Liver (tissue), 9 donors: Measurements from ENCODE around the gene SPO11. TPM values are rescaled to one million over a fixed set of nuclear protein-coding genes. Genes with fewer than 3 reads are reported as not detected.

Source experiments
- DNase-seq: peaks from one replicate; pipeline ENCODE4 v3.0.0-alpha.2; 2017; ENCODE audit warnings: low spot score
- H3K27ac ChIP-seq, 2 donors: one replicate each; pipeline ENCODE4 v1.7.0; 2013; ENCODE audit warnings: inconsistent platforms in 2 of 2, low read length in 2 of 2, control low read depth in 1 of 2, low read depth in 1 of 2, mild to moderate bottlenecking in 1 of 2
- H3K27me3 ChIP-seq, 4 donors: one replicate each; pipeline versions ENCODE4 v1.6.1 to v1.7.0; 2013; ENCODE audit warnings: low read length in 3 of 4, inconsistent platforms in 1 of 4, mild to moderate bottlenecking in 1 of 4, moderate library complexity in 1 of 4; ENCODE audit not compliant: control insufficient read depth in 4 of 4, insufficient read depth in 4 of 4
- H3K36me3 ChIP-seq, 4 donors: one replicate each; pipeline versions ENCODE4 v1.6.1 to v1.7.0; 2013; ENCODE audit warnings: low read length in 3 of 4, mild to moderate bottlenecking in 3 of 4, low read depth in 1 of 4, moderate library complexity in 1 of 4; ENCODE audit not compliant: control insufficient read depth in 4 of 4, insufficient read depth in 3 of 4
- H3K4me1 ChIP-seq, 4 donors: one replicate each; pipeline versions ENCODE4 v1.6.1 to v1.7.0; 2013; ENCODE audit warnings: low read length in 3 of 4, mild to moderate bottlenecking in 3 of 4, moderate library complexity in 1 of 4; ENCODE audit not compliant: control insufficient read depth in 4 of 4, insufficient read depth in 4 of 4
- H3K4me3 ChIP-seq, 3 donors: one replicate each; pipeline versions ENCODE4 v1.6.1 to v1.7.0; 2013; ENCODE audit warnings: low read length in 3 of 3, control low read depth in 1 of 3, low read depth in 1 of 3, mild to moderate bottlenecking in 1 of 3
- H3K9ac ChIP-seq, 2 donors: one replicate each; pipeline ENCODE4 v1.7.0; 2013; ENCODE audit warnings: low read length in 2 of 2, mild to moderate bottlenecking in 2 of 2, moderate library complexity in 2 of 2, control low read depth in 1 of 2, low read depth in 1 of 2
- H3K9me3 ChIP-seq, 4 donors: one replicate each; pipeline versions ENCODE4 v1.6.1 to v1.7.0; 2013; ENCODE audit warnings: low read length in 3 of 4; ENCODE audit not compliant: control insufficient read depth in 4 of 4
- EGR1 ChIP-seq, 2 donors: IDR thresholded peaks; 2 replicates each; pipeline ENCODE4 v1.6.1; 2016 to 2018; ENCODE audit warnings: antibody characterized with exemption in 2 of 2, low read depth in 2 of 2
- FOXA1 ChIP-seq: IDR thresholded peaks from 2 replicates; pipeline ENCODE4 v1.6.1; 2016; ENCODE audit warnings: antibody characterized with exemption
- FOXA2 ChIP-seq: IDR thresholded peaks from 2 replicates; pipeline ENCODE4 v1.6.1; 2016; ENCODE audit warnings: antibody characterized with exemption
- HNF4A ChIP-seq, 2 donors: conservative IDR thresholded peaks; 2 replicates each; pipeline ENCODE4 v1.6.1; 2016; ENCODE audit warnings: antibody characterized with exemption in 2 of 2, mild to moderate bottlenecking in 2 of 2
- HNF4G ChIP-seq: IDR thresholded peaks from 2 replicates; pipeline ENCODE4 v1.6.1; 2016; ENCODE audit warnings: antibody characterized with exemption
- NR2F2 ChIP-seq: IDR thresholded peaks from 2 replicates; pipeline ENCODE4 v1.6.1; 2016; ENCODE audit warnings: antibody characterized with exemption
- RAD21 ChIP-seq, 2 donors: IDR thresholded peaks; 2 replicates each; pipeline ENCODE4 v1.6.1; 2016; ENCODE audit warnings: antibody characterized with exemption in 2 of 2, mild to moderate bottlenecking in 2 of 2
- RXRA ChIP-seq, 2 donors: IDR thresholded peaks; 2 replicates each; pipeline ENCODE4 v1.6.1; 2017 to 2018; ENCODE audit warnings: antibody characterized with exemption in 2 of 2, mild to moderate bottlenecking in 1 of 2
- SP1 ChIP-seq: IDR thresholded peaks from 2 replicates; pipeline ENCODE4 v1.6.1; 2018; ENCODE audit warnings: antibody characterized with exemption, mild to moderate bottlenecking
- TAF1 ChIP-seq: conservative IDR thresholded peaks from 2 replicates; pipeline ENCODE4 v1.6.1; 2016; ENCODE audit warnings: antibody characterized with exemption, mild to moderate bottlenecking
- WGBS: extraction: QIAGEN DNeasy Blood & Tissue Kit; methylation state at CpG from one replicate; pipeline ENCODE4 v1.1.7; 2013; 5-methylcytosine and 5-hydroxymethylcytosine counted together
- polyA plus RNA-seq, 2 donors: library from polyadenylated mRNA; stranded (reverse) in 1 of 2; unstranded in 1 of 2; fragments of 200-250 nt in 1 of 2; fragments of >200 nt in 1 of 2; fragmentation: Nextera tagmentation in 1 of 2; extraction: Ambion mirVana in 1 of 2; gene quantifications; one replicate each; pipeline versions ENCODE4 v1.2.1 to v1.2.3, GENCODE V29; 2013 to 2015
- total RNA-seq, 2 donors: library from RNA; depleted of rRNA; stranded (reverse); fragments of >200 nt; gene quantifications; one replicate each; pipeline ENCODE4 v1.2.3, GENCODE V29; 2014
- TF ChIP-seq, protein P1 (sequence below): IDR thresholded peaks from 2 replicates; pipeline ENCODE4 v1.6.1; 2016; ENCODE audit warnings: antibody characterized with exemption
- TF ChIP-seq, protein P2 (sequence below): IDR thresholded peaks from 2 replicates; pipeline ENCODE4 v1.6.1; 2016; ENCODE audit warnings: antibody characterized with exemption, mild to moderate bottlenecking
- TF ChIP-seq, protein P3 (sequence below): IDR thresholded peaks from 2 replicates; pipeline ENCODE4 v1.6.1; 2016; ENCODE audit warnings: antibody characterized with exemption
- TF ChIP-seq, protein P4 (sequence below): fragments of 150-350 bp; IDR thresholded peaks from 2 replicates; pipeline ENCODE4 v1.5.1; 2017; ENCODE audit warnings: improper control_type of control experiment, low read depth, low read length; ENCODE audit not compliant: missing input control
- donor health status: healthy.
- donor health status: healthy.
- donor health status: healthy.
- donor health status: healthy.
- donor health status: healthy.

Gene SPO11
- total and polyA plus RNA-seq, 4 donors, result not detected

DNA sequence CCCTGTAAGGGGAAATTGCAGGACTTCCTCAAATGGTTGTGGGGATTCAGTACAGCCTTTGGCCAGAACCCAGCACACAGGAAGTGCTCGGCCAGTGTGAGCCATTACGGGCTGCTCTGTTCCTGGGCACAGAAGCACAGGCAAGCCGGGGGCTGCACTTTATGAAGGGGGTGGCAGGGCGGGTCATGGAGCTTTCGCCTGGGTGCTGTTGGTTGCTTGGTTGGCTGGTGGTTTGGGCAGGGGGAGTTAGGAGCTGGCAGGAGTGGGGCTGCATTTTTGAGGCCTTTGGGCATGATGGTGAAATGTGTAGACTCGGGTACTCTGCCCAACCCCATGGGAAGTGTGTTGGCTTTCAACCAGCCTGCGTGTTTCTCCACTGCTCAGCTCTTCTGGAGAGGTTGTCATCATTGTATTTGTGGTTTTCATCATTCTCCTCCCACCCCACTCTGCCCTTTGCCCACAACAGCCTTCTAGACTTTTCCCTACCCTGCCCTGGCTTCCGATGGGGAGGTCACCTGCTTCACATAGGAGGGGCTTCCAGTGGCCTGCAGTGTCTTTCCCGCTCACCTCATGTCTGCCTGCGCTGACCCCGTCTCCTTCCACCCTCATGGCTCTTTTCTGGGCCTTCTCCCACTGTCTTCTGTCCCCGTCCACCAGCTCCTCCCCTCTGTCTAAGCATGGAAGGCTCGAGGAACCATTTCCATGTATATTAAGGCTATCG, 45.5 kb downstream of the SPO11 start:
- TF ChIP-seq HNF4G, result no peak
- TF ChIP-seq HNF4A (conservative IDR thresholded peaks at IDR 0.05), result peak in 1 of 2 donors; percentile 4
- no peak for DNase-seq
- Histone ChIP-seq H3K4me1 (peaks cover 0 to 4% (median 2%) of the 10 kb centered on the region in 4 donors), H3K4me3 (no peak overlapping the region), H3K27ac (no peak overlapping the region), H3K9me3 (no peaks in the 10 kb centered on the region), H3K9ac (no peak overlapping the region), H3K36me3 (peaks cover 26 to 83% (median 46%) of the 10 kb centered on the region in 4 donors), H3K27me3 (no peaks in the 10 kb centered on the region)
- 78% methylated on average over 14 of the region's 14 CpGs for WGBS

DNA sequence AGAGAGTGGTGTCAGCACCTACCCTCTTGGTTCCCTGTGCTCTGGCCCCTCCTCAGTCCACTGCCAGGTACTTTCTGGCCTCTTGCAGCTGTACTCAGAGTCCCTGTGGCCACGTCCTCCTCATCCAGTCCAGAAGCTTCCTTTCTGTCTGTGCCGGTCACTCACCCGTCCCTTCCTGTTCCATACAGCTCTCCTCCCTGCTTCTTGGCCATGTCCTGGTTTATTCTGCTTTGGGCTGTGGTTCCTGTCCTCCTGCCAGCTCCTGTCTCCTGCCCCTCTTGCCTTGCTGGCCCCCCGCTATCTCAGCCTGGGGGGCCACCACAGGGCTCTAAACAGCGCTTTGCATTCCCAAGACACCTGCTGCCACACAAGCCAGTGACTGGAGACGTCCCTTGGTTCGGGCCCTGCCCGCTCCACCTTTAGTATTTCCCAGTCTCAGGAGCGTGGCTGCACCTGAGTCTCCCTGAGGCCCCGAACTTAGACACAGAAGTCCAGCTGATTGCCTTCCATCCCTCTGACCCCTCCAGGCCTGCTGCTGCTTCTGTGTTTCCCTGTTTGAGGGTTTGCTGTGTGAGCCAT, 46.1 kb downstream of the SPO11 start:
- no peak for DNase-seq
- Histone ChIP-seq H3K9me3 (no peaks in the 10 kb centered on the region), H3K4me1 (peaks cover 0 to 4% (median 2%) of the 10 kb centered on the region in 4 donors), H3K9ac (no peak overlapping the region), H3K27ac (no peak overlapping the region), H3K27me3 (no peaks in the 10 kb centered on the region), H3K4me3 (no peak overlapping the region), H3K36me3 (peaks cover 21 to 77% (median 41%) of the 10 kb centered on the region in 4 donors)
- TF ChIP-seq, protein P1, sequence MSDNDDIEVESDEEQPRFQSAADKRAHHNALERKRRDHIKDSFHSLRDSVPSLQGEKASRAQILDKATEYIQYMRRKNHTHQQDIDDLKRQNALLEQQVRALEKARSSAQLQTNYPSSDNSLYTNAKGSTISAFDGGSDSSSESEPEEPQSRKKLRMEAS, result no peak
- TF ChIP-seq RXRA (IDR thresholded peaks at IDR 0.05) (no peak), EGR1 (IDR thresholded peaks at IDR 0.05; ENCODE audit: low read depth in 2 of 2) (no peak), FOXA1 (no peak), TAF1 (no peak), NR2F2 (no peak), RAD21 (IDR thresholded peaks at IDR 0.05) (no peak), HNF4G (no peak), FOXA2 (no peak)
- TF ChIP-seq, protein P2, sequence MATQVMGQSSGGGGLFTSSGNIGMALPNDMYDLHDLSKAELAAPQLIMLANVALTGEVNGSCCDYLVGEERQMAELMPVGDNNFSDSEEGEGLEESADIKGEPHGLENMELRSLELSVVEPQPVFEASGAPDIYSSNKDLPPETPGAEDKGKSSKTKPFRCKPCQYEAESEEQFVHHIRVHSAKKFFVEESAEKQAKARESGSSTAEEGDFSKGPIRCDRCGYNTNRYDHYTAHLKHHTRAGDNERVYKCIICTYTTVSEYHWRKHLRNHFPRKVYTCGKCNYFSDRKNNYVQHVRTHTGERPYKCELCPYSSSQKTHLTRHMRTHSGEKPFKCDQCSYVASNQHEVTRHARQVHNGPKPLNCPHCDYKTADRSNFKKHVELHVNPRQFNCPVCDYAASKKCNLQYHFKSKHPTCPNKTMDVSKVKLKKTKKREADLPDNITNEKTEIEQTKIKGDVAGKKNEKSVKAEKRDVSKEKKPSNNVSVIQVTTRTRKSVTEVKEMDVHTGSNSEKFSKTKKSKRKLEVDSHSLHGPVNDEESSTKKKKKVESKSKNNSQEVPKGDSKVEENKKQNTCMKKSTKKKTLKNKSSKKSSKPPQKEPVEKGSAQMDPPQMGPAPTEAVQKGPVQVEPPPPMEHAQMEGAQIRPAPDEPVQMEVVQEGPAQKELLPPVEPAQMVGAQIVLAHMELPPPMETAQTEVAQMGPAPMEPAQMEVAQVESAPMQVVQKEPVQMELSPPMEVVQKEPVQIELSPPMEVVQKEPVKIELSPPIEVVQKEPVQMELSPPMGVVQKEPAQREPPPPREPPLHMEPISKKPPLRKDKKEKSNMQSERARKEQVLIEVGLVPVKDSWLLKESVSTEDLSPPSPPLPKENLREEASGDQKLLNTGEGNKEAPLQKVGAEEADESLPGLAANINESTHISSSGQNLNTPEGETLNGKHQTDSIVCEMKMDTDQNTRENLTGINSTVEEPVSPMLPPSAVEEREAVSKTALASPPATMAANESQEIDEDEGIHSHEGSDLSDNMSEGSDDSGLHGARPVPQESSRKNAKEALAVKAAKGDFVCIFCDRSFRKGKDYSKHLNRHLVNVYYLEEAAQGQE, result no peak
- TF ChIP-seq, protein P3, sequence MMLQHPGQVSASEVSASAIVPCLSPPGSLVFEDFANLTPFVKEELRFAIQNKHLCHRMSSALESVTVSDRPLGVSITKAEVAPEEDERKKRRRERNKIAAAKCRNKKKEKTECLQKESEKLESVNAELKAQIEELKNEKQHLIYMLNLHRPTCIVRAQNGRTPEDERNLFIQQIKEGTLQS, result no peak
- 93% methylated on average over 10 of the region's 10 CpGs for WGBS

DNA sequence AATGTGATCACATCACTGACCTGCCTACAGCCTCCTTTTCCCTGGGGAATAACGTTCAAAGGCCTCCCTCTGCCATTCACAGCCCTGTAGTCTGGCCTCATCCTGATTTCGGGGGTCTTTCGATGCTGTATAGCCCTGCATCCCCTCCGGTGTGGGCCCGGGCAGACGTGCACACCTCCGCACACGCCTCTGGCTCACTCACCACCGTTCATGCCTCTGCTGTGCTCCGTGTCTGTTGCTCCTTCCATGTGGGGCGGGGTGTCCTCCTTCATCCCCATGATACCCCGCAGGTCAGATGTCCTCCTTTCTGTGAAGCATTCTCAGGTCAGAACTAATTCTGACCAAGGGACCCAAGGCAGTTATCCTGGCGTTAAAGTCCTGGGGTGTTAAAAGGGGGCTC, 47.7 kb downstream of the SPO11 start:
- H3K36me3 ChIP-seq, result peaks cover 16 to 62% (median 32%) of the 10 kb centered on the region in 4 donors
- no peaks in the 10 kb centered on the region for H3K9me3 ChIP-seq
- no peak overlapping the region for H3K27ac ChIP-seq
- no peak overlapping the region for H3K9ac ChIP-seq
- no peak for TF ChIP-seq NR2F2
- TF ChIP-seq RAD21 (IDR thresholded peaks at IDR 0.05), result no peak
- no peak for TF ChIP-seq RXRA (IDR thresholded peaks at IDR 0.05)
- no peak for TF ChIP-seq SP1
- TF ChIP-seq, protein P2, result no peak
- TF ChIP-seq, protein P1, result no peak
- TF ChIP-seq FOXA2, result no peak
- TF ChIP-seq TAF1, result no peak
- TF ChIP-seq, protein P3, result no peak
- no peak for TF ChIP-seq HNF4A (conservative IDR thresholded peaks at IDR 0.05)
- TF ChIP-seq, protein P4, sequence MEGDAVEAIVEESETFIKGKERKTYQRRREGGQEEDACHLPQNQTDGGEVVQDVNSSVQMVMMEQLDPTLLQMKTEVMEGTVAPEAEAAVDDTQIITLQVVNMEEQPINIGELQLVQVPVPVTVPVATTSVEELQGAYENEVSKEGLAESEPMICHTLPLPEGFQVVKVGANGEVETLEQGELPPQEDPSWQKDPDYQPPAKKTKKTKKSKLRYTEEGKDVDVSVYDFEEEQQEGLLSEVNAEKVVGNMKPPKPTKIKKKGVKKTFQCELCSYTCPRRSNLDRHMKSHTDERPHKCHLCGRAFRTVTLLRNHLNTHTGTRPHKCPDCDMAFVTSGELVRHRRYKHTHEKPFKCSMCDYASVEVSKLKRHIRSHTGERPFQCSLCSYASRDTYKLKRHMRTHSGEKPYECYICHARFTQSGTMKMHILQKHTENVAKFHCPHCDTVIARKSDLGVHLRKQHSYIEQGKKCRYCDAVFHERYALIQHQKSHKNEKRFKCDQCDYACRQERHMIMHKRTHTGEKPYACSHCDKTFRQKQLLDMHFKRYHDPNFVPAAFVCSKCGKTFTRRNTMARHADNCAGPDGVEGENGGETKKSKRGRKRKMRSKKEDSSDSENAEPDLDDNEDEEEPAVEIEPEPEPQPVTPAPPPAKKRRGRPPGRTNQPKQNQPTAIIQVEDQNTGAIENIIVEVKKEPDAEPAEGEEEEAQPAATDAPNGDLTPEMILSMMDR, result no peak
- H3K4me1 ChIP-seq, result peaks cover 0 to 4% (median 2%) of the 10 kb centered on the region in 4 donors
- H3K4me3 ChIP-seq, result no peak overlapping the region
- H3K27me3 ChIP-seq, result no peaks in the 10 kb centered on the region
- WGBS, result 86% methylated on average over 13 of the region's 13 CpGs
- no peak for DNase-seq
